ENCODE results near the gene MARCHF10. TPM values are rescaled to one million over a fixed set of nuclear protein-coding genes. Genes with fewer than 3 reads are reported as not detected.
A peak's percentile ranks its signal among the peaks of the same experiment; 100 is the strongest.

The MARCHF10 gene
- total RNA-seq, 1 donor from 2014 or later, result not detected

GRCh38 chr17:62823111-62823893, 15.2 kb upstream of the MARCHF10 start:
- no peaks in the 10 kb centered on the region for H3K9me3 ChIP-seq
- ATAC-seq (peak; percentile 8), DNase-seq (no peak)
- intact Hi-C loops (cut with DNase I), result no loop called here
- H3K4me1 ChIP-seq, result peaks cover 14% of the 10 kb centered on the region
- TF ChIP-seq CTCF (IDR thresholded peaks at IDR 0.05), result no peak
- no peak overlapping the region for H3K27ac ChIP-seq
- no peaks in the 10 kb centered on the region for H3K36me3 ChIP-seq
- no peaks in the 10 kb centered on the region for H3K27me3 ChIP-seq
- no peak overlapping the region for H3K4me3 ChIP-seq

DNA sequence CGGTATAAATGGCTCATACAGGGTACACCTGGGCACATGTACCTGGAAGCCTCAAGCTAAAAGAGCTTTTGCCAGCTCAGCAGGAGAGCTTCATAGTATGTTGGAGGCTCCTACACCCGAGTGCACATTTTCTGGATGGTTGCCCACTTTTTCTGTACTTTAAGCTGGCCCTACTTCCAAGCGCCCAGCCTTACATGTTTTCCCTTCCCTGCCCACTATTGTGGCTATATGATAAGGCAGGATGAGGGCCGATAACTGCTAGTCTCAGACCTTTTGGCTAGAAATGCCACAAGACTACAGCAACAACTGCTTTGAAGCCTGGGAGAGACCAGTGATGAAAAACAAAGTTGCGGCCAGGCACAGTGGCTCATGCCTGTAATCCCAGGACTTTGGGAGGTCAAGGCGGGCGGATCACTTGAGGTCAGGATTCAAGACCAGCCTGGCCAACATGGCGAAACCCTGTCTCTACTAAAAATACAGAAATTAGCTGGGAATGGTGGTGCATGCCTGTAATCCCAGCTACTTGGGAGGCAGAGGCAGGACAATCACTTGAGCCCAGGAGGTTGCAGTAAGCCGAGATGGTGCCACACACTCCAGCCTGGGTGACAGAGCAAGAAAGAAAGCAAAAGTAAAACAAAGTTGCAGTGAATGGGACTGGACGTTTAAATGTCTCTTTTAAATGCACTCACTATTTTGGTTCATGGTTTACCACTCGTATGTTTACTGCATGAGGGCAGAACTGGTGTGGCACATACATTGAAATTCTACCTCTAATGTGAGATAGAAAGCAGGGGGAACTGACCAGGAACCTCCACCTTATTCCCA, 14.2 kb upstream of the MARCHF10 start:
- Histone ChIP-seq H3K27ac (no peak overlapping the region), H3K9me3 (no peaks in the 10 kb centered on the region), H3K4me1 (peaks cover 14% of the 10 kb centered on the region), H3K4me3 (no peak overlapping the region), H3K27me3 (no peaks in the 10 kb centered on the region), H3K36me3 (no peaks in the 10 kb centered on the region)
- no peak for ATAC-seq
- TF ChIP-seq CTCF (IDR thresholded peaks at IDR 0.05), result no peak
- intact Hi-C loops (cut with DNase I), result no loop called here
- DNase-seq, result no peak

- Histone ChIP-seq H3K4me1 (peaks cover 14% of the 10 kb centered on the region), H3K4me3 (no peak overlapping the region), H3K27me3 (no peaks in the 10 kb centered on the region), H3K9me3 (no peaks in the 10 kb centered on the region), H3K27ac (no peak overlapping the region), H3K36me3 (no peaks in the 10 kb centered on the region)
- TF ChIP-seq CTCF (IDR thresholded peaks at IDR 0.05), result no peak
- intact Hi-C loops (cut with DNase I), result no loop called here
- DNase-seq (no peak), ATAC-seq (no peak)
Observed at GRCh38 chr17:62821189-62822079, 13.3 kb upstream of the MARCHF10 start.

DNA sequence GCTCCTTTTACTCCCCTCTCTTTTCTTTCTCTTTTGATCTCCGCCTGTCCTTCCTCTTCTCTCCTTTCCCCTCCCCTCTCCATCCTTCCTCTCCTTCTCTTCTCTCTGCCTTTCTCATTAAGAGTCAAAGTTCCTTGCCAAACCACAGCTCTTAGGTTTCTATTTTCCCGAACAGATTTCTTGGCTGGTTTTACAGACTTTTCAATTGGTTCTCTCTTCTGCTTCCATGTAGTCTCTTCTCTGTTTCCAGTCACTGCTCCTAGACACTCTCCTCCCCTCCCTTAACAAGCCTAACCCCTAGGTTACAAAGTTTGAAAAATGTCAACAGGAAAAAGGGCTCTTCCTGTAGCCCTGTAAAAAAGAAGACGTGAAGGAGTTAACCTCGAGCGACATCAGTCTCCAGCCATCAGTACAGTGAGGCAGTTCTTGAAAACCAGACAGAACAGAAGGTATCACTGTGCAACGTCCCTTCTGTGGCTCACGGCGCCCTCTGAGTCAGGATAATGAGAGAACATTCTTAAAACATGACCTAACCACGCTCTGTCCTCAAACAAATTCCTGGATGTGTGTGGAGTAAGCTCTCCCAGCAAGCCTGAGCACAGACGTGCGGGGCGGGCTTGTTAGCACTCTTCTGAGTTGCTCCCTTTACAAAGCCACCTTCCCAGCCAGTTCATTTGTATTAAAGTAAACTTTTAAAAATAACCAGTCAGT, 11.6 kb upstream of the MARCHF10 start:
- Histone ChIP-seq H3K4me1 (peaks cover 14% of the 10 kb centered on the region), H3K9me3 (no peaks in the 10 kb centered on the region), H3K27ac (peak overlapping the region; percentile 59), H3K4me3 (no peak overlapping the region), H3K27me3 (no peaks in the 10 kb centered on the region), H3K36me3 (no peaks in the 10 kb centered on the region)
- intact Hi-C loops (cut with DNase I), result no loop called here
- peak; percentile 97 for ATAC-seq
- TF ChIP-seq CTCF (IDR thresholded peaks at IDR 0.05), result no peak
- peak; percentile 84 for DNase-seq

GRCh38 chr17:62818526-62818925, 10.4 kb upstream of the MARCHF10 start:
- intact Hi-C loops (cut with DNase I), result no loop called here
- Histone ChIP-seq H3K27ac (no peak overlapping the region), H3K4me3 (no peak overlapping the region), H3K9me3 (no peaks in the 10 kb centered on the region), H3K4me1 (peaks cover 14% of the 10 kb centered on the region), H3K27me3 (no peaks in the 10 kb centered on the region), H3K36me3 (no peaks in the 10 kb centered on the region)
- ATAC-seq (no peak), DNase-seq (no peak)
- TF ChIP-seq CTCF (IDR thresholded peaks at IDR 0.05), result no peak
